H9 (cell line): Measurements from ENCODE around the gene ZNF556. TPM values are rescaled to one million over a fixed set of nuclear protein-coding genes. Genes with fewer than 3 reads are reported as not detected.

Source experiments
- DNase-seq: peaks from one replicate; pipeline ENCODE4 v3.0.0-alpha.2; 2017
- H2AFZ ChIP-seq: one replicate; pipeline ENCODE4 v1.6.1; 2013; ENCODE audit warnings: mild to moderate bottlenecking, low read length, control low read depth, moderate library complexity
- H2AK5ac ChIP-seq: 2 replicates; pipeline ENCODE4 v1.6.1; 2013; ENCODE audit warnings: low read length, control low read depth, mixed read lengths; ENCODE audit not compliant: insufficient read length
- H2BK120ac ChIP-seq: one replicate; pipeline ENCODE4 v1.6.1; 2013; ENCODE audit warnings: low read depth, mild to moderate bottlenecking, low read length, control low read depth, inconsistent platforms; ENCODE audit not compliant: poor library complexity, severe bottlenecking
- H2BK12ac ChIP-seq: 2 replicates; pipeline ENCODE4 v1.6.1; 2013; ENCODE audit warnings: low read length, control low read depth, mixed read lengths, low read depth; ENCODE audit not compliant: insufficient read length
- H2BK15ac ChIP-seq: 2 replicates; pipeline ENCODE4 v1.6.1; 2013; ENCODE audit warnings: low read depth, low read length, control low read depth
- H2BK20ac ChIP-seq: one replicate; pipeline ENCODE4 v1.6.1; 2013; ENCODE audit warnings: low read depth, mild to moderate bottlenecking, low read length, control low read depth, inconsistent platforms; ENCODE audit not compliant: poor library complexity, severe bottlenecking
- H2BK5ac ChIP-seq: 2 replicates; pipeline ENCODE4 v1.6.1; 2013; ENCODE audit warnings: low read length, control low read depth, mixed read lengths; ENCODE audit not compliant: insufficient read length
- H3K14ac ChIP-seq: 2 replicates; pipeline ENCODE4 v1.6.1; 2013; ENCODE audit warnings: low read length, control low read depth; ENCODE audit not compliant: insufficient read depth
- H3K18ac ChIP-seq: 2 replicates; pipeline ENCODE4 v1.6.1; 2013; ENCODE audit warnings: low read depth, mild to moderate bottlenecking, mixed read lengths, low read length, control low read depth; ENCODE audit not compliant: insufficient read length
- H3K23ac ChIP-seq: 2 replicates; pipeline ENCODE4 v1.6.1; 2013; ENCODE audit warnings: low read length, control low read depth, mixed read lengths, low read depth; ENCODE audit not compliant: insufficient read length
- H3K23me2 ChIP-seq: 2 replicates; pipeline ENCODE4 v1.6.1; 2013; ENCODE audit warnings: low read depth, mild to moderate bottlenecking, mixed read lengths, low read length, control low read depth; ENCODE audit not compliant: insufficient read length, poor library complexity, severe bottlenecking
- H3K27ac ChIP-seq: 2 replicates; pipeline ENCODE4 v1.5.1; 2013; ENCODE audit warnings: low read length, control low read depth, mixed read lengths, low read depth; ENCODE audit not compliant: insufficient read length
- H3K27me3 ChIP-seq: 2 replicates; pipeline ENCODE4 v1.6.1; 2013; ENCODE audit warnings: low read length, control low read depth, inconsistent platforms; ENCODE audit not compliant: insufficient read depth
- H3K4ac ChIP-seq: 2 replicates; pipeline ENCODE4 v1.6.1; 2013; ENCODE audit warnings: low read depth, mild to moderate bottlenecking, control low read depth, inconsistent platforms, low read length, moderate library complexity
- H3K4me1 ChIP-seq: 2 replicates; pipeline ENCODE4 v1.6.1; 2013; ENCODE audit warnings: low read length, control low read depth, inconsistent platforms; ENCODE audit not compliant: insufficient read depth
- H3K4me2 ChIP-seq: 2 replicates; pipeline ENCODE4 v1.6.1; 2013; ENCODE audit warnings: low read length, control low read depth, mixed read lengths; ENCODE audit not compliant: insufficient read length, insufficient read depth
- H3K56ac ChIP-seq: 2 replicates; pipeline ENCODE4 v1.6.1; 2013; ENCODE audit warnings: low read depth, mild to moderate bottlenecking, mixed read lengths, low read length, control low read depth; ENCODE audit not compliant: insufficient read length
- H3K79me1 ChIP-seq: 2 replicates; pipeline ENCODE4 v1.6.1; 2013; ENCODE audit warnings: low read depth, mild to moderate bottlenecking, moderate library complexity, low read length, control low read depth, inconsistent platforms; ENCODE audit not compliant: insufficient read depth, poor library complexity, severe bottlenecking
- H3K79me2 ChIP-seq: 2 replicates; pipeline ENCODE4 v1.6.1; 2013; ENCODE audit warnings: low read length, control low read depth, inconsistent platforms; ENCODE audit not compliant: insufficient read depth
- H3K9ac ChIP-seq: 2 replicates; pipeline ENCODE4 v1.6.1; 2013; ENCODE audit warnings: low read length, control low read depth, mixed read lengths; ENCODE audit not compliant: insufficient read length; ENCODE audit errors: extremely low read depth
- H3K9me3 ChIP-seq: one replicate; pipeline ENCODE4 v1.6.1; 2013; ENCODE audit warnings: low read depth, low read length, inconsistent platforms; ENCODE audit not compliant: control insufficient read depth
- H3T11ph ChIP-seq: one replicate; pipeline ENCODE4 v1.6.1; 2013; ENCODE audit warnings: mild to moderate bottlenecking, low read length, control low read depth, inconsistent platforms
- H4K20me1 ChIP-seq: one replicate; pipeline ENCODE4 v1.6.1; 2013; ENCODE audit not compliant: control insufficient read depth, insufficient read length, insufficient read depth
- H4K5ac ChIP-seq: 2 replicates; pipeline ENCODE4 v1.6.1; 2013; ENCODE audit warnings: low read depth, mild to moderate bottlenecking, mixed read lengths, low read length, control low read depth; ENCODE audit not compliant: insufficient read length
- H4K8ac ChIP-seq: replicated peaks from 2 replicates; pipeline ENCODE4 v1.6.1; 2013; ENCODE audit warnings: low read length, control low read depth, mixed read lengths, low read depth; ENCODE audit not compliant: insufficient read length
- H4K91ac ChIP-seq: 2 replicates; pipeline ENCODE4 v1.6.1; 2013; ENCODE audit warnings: low read depth, mild to moderate bottlenecking, moderate library complexity, mixed read lengths, low read length, control low read depth; ENCODE audit not compliant: insufficient read length
- H3K27ac Mint-ChIP-seq, 3 experiments: 2 replicates in 2 of 3; 3 replicates in 1 of 3; pipeline ENCODE4 v1.8.0; 2020 to 2021; ENCODE audit warnings: mixed read lengths in 3 of 3, mild to moderate bottlenecking in 1 of 3, moderate library complexity in 1 of 3
- H3K27me3 Mint-ChIP-seq: 2 replicates; pipeline ENCODE4 v1.8.0; 2021; ENCODE audit warnings: low read depth, mild to moderate bottlenecking, moderate library complexity, mixed read lengths
- H3K36me3 Mint-ChIP-seq, 3 experiments: 2 replicates in 2 of 3; 3 replicates in 1 of 3; pipeline ENCODE4 v1.8.0; 2020 to 2021; ENCODE audit warnings: low read depth in 3 of 3, mixed read lengths in 3 of 3; ENCODE audit not compliant: insufficient read depth in 1 of 3
- H3K4me1 Mint-ChIP-seq, 2 experiments: 2 replicates each; pipeline ENCODE4 v1.8.0; 2020; ENCODE audit warnings: mixed read lengths in 2 of 2
- H3K4me3 Mint-ChIP-seq, 2 experiments: 2 replicates in 1 of 2; 3 replicates in 1 of 2; pipeline ENCODE4 v1.8.0; 2020 to 2021; ENCODE audit warnings: mild to moderate bottlenecking in 2 of 2, mixed read lengths in 2 of 2, moderate library complexity in 1 of 2
- H3K9me3 Mint-ChIP-seq, 2 experiments: 2 replicates in 1 of 2; 3 replicates in 1 of 2; pipeline ENCODE4 v1.8.0; 2020; ENCODE audit warnings: mild to moderate bottlenecking in 2 of 2, mixed read lengths in 2 of 2, moderate library complexity in 1 of 2
- CTCF ChIP-seq: fragments of 200-600 bp; sonication (generic); conservative IDR thresholded peaks from 3 replicates; pipeline ENCODE4 v1.8.0; 2021; ENCODE audit warnings: antibody characterized with exemption, mild to moderate bottlenecking
- WGBS: extraction: QIAGEN DNeasy Blood & Tissue Kit; methylation state at CpG from one replicate; pipeline ENCODE4 v1.1.7; 2013; ENCODE audit warnings: missing lambda C conversion rate, low lambda C conversion rate, mixed read lengths; ENCODE audit not compliant: insufficient read length; ENCODE audit errors: extremely low coverage; 5-methylcytosine and 5-hydroxymethylcytosine counted together
- total RNA-seq: library from RNA; stranded (reverse); gene quantifications from 2 replicates; pipeline ENCODE4 v1.2.1, GENCODE V29; 2021

ZNF556 gene
- total RNA-seq, 1 experiment from 2014 or later: not detected

DNA sequence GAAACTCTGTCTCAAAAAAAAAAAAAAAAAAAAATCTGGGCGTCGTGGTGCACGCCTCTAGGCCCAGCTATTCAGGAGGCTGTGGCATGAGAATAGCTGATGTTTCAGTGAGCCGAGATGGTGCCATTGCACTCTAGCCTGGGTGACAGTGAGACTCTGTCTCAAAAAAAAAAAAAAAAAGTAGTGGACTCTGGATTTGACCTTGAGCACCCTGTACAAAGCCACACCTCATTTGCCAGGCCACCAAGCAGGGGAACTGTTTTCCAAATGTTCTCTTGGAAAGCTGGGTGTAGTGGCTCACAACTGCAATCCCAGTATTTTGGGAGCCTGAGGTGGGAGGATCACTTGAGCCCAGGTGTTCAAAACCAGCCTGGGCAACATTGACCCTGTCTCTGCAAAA is 29.7 kb upstream of the ZNF556 start:
- Histone ChIP-seq H3K27me3 (no peaks in the 10 kb centered on the region), H2BK15ac (no peak overlapping the region), H3K18ac (no peak overlapping the region), H3K4me1 (no peaks in the 10 kb centered on the region), H3K4ac (no peak overlapping the region), H4K20me1 (no peaks in the 10 kb centered on the region), H3K9me3 (peaks cover 45% of the 10 kb centered on the region), H2BK20ac (no peak overlapping the region), H3K14ac (no peak overlapping the region), H3K23ac (no peak overlapping the region), H4K91ac (no peak overlapping the region), H4K8ac (no peak overlapping the region), H2AFZ (no peak overlapping the region), H2BK5ac (no peak overlapping the region), H3K27ac (no peak overlapping the region), H3K4me2 (no peak overlapping the region), H3K79me2 (no peaks in the 10 kb centered on the region), H4K5ac (no peak overlapping the region), H3K56ac (no peak overlapping the region), H3K79me1 (no peaks in the 10 kb centered on the region), H3K23me2 (peaks cover 5% of the 10 kb centered on the region), H3T11ph (no peak overlapping the region), H2BK12ac (no peak overlapping the region), H2BK120ac (no peak overlapping the region), H2AK5ac (no peak overlapping the region), H3K9ac (no peak overlapping the region)
- no peak overlapping the region for H3K27ac Mint-ChIP-seq
- H3K4me3 Mint-ChIP-seq: no peak overlapping the region
- H3K36me3 Mint-ChIP-seq: peaks cover 50 to 53% (median 51%) of the 10 kb centered on the region in 3 experiments
- TF ChIP-seq CTCF: no peak
- peaks cover 4% of the 10 kb centered on the region in 2 experiments for H3K4me1 Mint-ChIP-seq
- H3K9me3 Mint-ChIP-seq: peaks cover 56% of the 10 kb centered on the region in 2 experiments
- peaks cover 2% of the 10 kb centered on the region; the same call in 1 of the 2 replicates for H3K27me3 Mint-ChIP-seq
- no CpG with 5 or more reads among the region's 4 CpGs for WGBS
- DNase-seq: no peak
